DMS79 treated with DMSO at 0.1 percent for 48 hours (cell line): ENCODE measurements around the gene MARCHF10.
"Not testable (repeated sequence)": the region's sequence is repeated elsewhere in the genome, so short reads cannot be mapped to it uniquely, and the experiment has no call there.

Experiments used
- DNase-seq: peaks from one replicate; lab custom pipeline; 2025; lab: John Stamatoyannopoulos, UW

Gene MARCHF10, protein sequence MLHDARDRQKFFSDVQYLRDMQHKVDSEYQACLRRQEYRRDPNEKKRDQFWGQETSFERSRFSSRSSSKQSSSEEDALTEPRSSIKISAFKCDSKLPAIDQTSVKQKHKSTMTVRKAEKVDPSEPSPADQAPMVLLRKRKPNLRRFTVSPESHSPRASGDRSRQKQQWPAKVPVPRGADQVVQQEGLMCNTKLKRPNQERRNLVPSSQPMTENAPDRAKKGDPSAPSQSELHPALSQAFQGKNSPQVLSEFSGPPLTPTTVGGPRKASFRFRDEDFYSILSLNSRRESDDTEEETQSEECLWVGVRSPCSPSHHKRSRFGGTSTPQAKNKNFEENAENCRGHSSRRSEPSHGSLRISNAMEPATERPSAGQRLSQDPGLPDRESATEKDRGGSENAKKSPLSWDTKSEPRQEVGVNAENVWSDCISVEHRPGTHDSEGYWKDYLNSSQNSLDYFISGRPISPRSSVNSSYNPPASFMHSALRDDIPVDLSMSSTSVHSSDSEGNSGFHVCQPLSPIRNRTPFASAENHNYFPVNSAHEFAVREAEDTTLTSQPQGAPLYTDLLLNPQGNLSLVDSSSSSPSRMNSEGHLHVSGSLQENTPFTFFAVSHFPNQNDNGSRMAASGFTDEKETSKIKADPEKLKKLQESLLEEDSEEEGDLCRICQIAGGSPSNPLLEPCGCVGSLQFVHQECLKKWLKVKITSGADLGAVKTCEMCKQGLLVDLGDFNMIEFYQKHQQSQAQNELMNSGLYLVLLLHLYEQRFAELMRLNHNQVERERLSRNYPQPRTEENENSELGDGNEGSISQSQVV

DNA sequence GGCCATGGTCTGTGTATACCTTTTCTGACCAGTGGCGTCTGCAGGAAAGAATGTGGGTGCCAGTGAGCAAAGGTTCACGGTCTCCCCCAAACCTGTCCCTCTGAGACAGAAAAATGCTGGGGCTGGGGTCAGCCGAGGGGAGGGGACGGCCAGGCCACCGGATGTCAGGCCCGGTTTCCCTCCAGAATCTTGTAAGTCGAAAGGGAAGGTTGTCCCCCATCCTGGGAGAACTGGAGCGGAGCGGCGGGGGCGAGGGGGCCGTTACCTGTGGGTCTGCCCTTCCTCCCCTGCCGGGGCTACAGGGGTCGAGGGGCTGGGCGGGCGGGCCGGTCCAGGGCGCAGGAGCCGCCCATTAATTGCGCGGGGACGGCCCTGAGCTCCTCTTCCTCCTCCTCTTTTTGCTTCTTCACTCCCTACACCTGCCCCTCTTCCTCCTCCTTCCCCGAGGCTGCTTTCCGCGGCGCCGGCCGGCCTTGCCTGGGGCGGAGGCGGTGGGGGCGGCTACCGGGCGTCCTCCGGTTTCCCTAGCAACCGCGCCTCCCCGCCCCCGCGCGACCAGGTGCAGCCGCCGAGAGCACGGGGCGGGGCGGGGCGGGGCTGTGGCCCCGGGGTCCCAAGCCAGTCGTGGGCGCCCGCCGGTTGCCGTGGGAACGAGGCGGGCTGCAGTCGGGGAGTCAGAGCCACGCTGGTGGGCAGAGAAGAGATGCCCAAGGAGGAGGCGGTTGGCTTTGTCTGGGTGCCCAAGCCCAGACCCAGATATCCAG lies at the start of gene MARCHF10:
Gene MARCHF10 (minus strand): TSS at position 503 of the 764 bp plus-strand sequence. CDS start 6,579 bp downstream, outside the sequence.
- peak; percentile 30 for DNase-seq

DNA sequence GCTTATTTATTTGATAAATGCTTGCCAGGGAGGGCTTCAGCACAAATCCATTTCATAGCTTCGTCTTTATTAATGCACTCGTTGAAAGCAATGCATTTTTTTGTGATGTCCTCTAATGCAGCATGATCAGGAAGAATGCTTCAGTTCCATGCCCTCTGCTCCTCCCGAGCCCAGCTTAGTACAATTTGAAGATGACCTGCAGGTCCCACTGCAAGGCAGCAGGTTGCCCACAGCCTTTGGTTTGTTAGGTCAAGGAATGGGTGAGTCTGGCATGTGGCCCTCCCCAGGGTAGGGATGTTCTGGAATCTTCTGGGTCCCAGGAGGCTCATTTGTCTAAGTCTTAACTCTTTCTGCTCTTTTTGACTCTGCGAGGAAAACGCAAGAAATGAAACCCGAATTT lies 49.4 kb upstream of the MARCHF10 start:
- no peak for DNase-seq

DNA sequence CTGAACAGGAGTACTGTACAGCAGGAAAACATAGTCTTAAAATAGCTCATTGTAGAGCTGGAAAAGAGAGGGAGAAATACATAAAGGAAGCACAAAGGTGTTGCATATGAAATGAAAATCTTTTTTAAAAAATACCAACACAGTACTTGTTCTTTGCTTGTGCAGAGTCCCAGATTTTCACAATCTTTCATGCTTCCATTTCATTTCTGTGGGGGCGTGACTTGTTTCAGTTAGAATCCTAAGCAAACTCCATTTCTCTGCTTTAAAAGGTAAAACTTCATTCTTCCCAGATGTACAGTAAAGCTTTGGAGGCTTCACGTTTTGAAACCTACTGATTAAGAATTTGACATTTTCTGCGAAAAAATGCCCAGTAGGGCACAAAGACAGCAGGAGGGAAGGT lies 48.5 kb upstream of the MARCHF10 start:
- no peak for DNase-seq

DNA sequence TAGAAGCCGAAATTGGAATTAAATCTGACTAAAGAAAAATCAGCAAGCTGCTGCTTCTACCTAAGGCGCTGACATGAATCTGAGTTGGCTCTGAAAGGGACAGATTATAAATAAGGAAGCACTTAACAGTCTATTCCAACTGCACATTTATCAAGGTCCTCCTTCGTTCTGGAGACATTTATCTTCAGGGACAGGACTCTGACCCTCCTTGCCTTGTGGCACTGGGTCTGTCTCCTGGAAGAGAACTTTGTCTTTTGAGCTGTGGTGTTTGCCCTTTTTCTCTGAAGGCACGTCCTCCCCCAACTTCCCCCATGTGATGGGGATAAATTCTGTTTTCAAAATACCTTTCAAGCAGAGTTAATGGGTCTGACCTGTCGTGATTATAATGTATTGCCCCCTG lies 47.0 kb upstream of the MARCHF10 start:
- no peak for DNase-seq

DNA sequence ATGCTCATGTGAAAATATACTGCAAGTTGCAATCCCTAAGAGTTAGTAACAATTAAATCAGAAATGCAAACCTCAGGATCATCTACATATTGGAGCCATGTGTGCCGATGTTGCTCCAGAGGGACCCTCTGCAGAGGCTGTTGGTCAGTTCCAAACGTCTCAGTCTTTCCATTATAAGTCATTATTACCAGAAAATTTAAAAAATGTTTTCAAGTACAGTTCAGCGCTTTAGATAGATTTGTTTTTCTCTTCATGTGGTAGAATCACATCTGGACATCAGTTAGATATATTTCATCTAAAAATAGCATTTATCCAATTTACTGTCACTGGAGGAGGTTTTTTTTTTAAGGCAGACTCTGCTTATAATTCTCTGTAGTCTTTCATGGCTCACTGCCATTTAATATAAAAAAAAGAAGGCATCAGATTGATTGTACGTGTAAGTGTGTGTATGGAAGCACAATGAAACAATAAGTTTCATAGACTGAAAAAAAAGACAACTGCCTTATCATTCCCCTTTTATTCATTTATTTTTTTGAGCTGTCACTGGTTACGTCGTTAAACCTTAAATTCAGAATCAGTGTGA lies 46.1 kb upstream of the MARCHF10 start:
- no peak for DNase-seq

DNA sequence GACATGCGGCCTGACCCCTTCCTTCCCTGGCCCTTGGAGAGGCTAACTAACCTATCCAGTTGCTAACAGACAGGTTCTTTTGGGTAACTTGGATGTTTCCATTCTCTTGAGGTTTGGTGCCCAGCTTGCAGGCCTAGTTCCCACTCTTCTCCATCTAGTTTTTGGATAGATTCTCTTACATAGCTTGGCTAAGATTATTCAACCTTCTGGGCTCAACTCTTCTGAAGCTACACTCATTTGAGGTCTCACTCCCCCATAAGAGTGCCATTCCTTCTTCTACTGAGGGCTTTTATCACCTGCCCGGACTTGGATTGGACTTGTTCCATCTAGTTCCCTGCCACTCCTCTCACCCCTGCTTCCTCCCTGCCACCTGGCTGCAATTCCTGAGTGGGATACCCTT lies 44.1 kb upstream of the MARCHF10 start:
- no peak for DNase-seq

DNA sequence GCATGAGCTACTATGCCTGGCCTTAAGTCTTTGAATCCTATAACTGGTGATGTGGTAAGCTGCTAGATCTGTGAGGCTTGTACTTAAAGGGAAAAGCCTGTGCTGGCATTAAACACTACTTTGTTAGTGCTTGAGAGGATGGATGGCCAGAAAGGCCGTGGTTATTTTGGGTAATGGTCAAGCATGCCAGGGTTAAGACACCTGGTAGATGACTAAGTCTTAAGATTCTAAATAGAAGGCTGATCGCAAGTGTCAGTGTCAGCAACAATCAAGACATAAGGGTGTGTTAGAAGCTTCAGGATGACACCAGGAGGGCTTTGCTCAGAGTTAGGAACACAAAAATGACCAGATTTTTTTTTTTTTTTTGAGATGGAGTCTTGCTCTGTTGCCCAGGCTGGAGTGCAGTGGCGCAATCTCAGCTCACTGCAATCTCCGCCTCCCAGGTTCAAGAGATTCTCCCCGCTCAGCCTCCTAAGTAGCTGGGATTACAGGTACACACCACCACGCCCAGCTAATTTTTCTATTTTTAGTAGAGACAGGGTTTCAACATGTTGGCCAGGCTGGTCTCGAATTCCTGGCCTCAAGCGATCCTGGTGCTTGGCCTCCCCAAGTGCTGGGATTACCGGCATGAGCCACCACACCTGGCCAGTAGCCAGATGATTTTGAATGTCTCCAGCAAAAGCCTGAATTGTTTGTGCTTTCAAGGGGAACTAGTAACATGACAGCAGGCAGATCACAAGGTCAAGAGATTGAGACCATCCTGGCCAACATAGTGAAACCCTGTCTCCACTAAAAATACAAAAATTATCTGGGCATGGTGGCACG lies 41.7 kb upstream of the MARCHF10 start:
- DNase-seq = not testable (repeated sequence)

DNA sequence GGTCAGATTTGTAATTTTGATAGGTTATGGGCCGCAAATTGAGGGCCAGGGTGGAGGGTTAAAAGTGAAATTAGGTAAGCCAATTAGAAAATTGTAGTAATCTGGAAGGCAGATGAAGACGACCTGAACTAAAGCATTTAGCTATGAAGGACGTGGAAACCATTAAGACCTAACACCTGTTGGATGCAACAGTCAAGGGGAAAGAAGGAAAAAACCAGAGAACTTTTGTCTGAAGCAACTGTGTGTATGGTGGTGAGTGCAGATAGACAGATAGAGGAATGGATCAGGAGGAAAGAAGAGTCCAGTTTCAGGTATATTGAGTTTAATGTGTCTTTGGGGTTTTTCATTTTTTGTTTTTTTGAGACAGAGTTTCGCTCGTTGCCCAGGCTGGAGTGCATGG lies 40.2 kb upstream of the MARCHF10 start:
- DNase-seq = no peak

DNA sequence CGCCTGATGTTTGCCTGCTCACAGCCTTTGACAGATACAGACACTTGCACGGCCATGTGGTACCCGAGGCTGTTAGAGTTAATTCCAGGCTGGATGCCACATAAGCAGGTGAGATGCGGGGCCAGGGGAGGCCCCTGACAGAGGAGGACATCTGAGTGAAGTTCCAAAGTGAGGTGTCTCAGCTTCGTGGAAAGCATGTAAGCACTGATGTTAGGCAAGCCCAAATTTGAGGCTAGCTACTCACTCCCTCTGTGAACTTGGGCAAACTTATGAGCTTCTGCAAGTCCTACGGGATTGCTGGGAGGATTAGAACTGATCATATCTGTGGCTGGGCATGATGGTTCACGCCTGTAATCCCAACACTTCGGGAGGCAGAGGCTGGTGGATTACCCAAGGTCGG lies 39.3 kb upstream of the MARCHF10 start:
- DNase-seq = no peak

DNA sequence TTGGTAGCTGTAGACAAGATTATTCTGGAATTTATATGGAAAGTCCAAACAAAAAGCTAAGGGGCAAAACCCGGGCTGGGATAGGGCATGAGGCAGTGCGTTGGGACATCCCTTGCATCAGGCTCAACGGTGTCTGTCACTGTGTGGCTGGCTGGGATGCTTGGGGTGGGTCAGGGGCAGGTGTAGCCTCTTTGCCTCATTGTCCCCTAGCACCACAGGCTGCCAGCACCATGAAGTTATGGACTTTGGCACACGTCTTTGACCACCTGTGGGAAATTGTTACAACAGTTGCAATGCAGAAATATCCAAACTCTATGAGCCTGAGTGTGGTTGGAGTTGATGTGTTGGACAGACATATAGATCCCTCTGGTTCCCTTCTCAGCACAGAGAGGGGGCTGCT lies 32.8 kb upstream of the MARCHF10 start:
- DNase-seq = no peak

DNA sequence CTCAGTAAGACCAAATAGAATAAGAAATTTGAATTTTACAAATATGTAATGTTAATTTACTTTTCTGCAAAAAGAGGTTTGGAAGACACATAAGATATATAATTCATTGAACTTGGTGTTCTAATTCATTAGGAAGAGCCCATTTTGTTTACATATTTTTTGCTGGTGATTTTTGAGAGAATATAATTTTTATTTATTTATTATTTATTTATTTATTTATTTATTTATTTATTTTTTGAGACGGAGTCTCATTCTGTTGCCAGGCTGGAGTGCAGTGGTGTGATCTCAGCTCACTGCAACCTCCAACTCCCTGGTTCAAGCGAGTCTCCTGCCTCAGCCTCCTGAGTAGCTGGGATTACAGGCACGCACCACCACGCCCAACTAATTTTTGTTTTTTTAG lies 25.7 kb upstream of the MARCHF10 start:
- not testable (repeated sequence) for DNase-seq

DNA sequence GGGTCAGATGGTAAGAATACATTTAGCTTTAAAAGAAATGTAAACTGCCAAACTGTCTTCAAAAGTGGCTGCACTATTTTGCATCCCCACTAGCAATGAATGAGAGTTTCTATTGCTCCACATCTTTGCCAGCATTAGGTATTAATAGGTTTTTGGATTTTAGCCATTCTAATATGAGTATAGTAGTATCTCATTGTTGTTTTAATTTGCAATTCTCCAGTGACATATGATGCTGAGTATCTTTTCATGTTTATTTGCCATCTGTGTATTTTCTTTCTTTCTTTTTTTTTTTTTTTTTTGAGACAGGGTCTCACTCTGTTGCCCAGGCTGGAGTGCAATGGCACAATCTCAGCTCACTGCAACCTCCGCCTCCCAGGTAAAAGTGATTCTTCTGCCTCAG lies 24.3 kb upstream of the MARCHF10 start:
- DNase-seq = no peak

DNA sequence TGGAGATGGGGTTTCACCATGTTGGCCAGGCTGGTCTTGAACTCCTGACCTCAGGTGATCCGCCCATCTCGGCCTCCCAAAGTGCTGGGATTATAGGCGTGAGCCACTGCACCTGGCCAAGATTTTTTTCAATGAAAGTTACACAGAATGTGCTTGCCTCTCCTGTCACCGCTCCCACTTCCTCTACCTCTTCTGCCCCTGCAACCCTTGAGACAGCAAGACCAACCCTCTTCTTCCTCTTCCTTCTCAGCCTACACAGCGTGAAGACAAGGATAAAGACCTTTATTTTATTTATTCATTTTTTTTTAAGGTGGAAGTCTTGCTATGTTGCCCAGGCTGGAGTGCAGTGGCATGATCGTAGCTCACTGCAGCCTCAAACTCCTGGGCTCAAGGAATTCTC lies 23.0 kb upstream of the MARCHF10 start:
- not testable (repeated sequence) for DNase-seq

DNA sequence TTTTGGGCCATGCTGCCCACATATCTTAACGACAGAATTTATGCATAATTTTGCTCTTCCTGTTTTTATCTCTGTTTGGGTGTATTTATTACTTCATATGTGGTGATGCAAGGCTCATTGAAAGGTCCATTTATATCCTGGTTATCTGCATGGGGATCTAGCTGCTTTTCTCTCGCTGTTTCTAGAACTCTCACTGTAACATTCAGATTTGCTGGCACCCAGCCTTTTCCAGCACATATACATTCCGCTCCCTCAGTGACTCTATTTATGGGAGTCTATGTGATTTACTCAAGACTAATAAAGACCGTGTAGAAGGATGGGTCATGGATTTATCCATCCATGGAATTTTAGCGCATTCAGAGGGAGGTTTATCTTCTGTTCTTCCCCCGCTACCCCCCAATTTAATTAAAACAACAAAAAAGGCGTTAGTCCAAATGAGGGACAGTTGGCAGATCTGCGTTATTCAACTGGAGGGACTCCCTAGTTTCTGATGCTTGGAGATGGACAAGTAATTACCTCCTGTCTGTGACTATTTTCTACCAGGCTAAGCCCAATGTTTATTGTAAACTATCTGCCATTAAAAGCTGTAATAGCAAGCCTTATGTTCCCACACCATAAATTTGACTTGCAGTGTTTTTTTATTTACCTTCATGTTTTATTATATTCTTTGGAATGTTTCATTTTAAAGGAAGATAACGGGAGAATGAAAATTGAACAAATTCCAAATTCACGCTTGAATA lies 19.8 kb upstream of the MARCHF10 start:
- no peak for DNase-seq

DNA sequence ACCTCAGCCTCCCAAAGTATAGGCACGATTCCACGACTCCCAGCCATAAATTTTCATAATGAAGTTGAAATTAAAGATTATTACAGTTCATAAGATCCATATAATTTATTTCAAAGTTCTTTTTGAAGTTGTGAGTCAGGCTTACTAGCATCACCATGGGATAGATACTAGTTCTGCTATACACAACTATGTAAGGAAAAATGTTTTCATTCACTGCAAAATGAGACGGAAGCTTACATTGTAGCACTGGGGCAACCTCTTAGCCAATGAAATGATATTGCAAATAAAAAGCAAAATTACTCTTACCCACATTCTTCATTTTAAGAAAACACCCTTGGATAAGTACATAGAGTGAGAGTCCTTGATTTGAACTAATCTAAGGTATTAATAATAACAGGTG lies 18.8 kb upstream of the MARCHF10 start:
- no peak for DNase-seq

DNA sequence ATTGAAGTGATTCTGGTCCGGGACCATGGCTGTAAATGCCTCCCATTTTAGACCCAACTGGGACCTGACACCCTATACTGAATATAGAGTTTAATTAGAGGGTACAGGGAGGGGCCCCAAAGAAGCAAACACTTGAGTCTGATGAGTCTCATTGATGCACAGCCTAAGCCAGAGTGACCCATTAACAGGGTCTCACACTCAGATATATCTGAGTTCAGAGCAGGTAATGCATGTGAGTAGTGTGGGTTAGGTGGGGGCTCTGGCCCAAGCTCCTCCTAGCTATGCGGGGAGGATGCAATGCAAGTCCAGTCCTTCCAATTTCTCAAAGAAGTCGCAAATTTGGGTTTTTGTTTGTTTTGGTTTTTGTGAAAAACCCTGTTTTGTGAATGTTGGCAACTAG lies 17.1 kb upstream of the MARCHF10 start:
- no peak for DNase-seq

DNA sequence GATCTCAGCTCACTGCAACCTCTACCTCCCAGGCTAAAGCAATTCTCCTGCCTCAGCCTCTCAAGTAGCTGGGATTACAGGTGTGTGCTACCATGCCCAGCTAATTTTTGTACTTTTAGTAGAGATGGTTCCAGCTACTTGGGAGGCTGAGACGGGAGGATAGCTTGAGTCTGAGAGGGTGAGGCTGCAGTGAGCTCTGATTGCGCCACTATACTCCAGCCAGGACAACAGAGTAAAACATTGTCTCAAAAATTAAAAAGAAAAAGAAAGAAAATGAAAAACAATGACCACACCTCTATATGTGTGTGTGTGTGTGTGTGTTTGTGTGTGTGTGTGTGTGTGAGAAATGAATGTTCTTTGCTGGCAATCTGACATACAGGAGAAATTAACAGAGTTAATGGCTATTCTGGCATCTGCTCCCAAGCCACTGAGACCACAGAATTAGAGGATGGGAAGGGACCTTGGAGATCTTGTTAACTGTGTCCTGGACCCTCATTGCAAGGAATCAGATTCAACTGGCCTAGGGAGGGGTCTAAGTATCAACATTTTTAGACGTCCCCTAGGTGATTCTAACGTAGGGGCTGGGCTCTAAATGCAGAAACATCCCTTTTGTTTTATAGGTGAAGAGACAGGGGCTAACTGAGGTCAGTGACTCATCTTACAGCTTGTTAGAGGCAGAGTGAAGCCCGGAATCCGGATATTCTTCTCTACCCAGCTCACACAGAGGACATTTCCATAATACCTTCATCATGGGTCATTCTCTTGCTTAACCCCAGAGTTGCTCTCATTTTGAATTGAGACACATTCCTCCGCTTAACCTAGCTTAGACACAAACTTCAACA lies 16.4 kb upstream of the MARCHF10 start:
- DNase-seq = no peak

DNA sequence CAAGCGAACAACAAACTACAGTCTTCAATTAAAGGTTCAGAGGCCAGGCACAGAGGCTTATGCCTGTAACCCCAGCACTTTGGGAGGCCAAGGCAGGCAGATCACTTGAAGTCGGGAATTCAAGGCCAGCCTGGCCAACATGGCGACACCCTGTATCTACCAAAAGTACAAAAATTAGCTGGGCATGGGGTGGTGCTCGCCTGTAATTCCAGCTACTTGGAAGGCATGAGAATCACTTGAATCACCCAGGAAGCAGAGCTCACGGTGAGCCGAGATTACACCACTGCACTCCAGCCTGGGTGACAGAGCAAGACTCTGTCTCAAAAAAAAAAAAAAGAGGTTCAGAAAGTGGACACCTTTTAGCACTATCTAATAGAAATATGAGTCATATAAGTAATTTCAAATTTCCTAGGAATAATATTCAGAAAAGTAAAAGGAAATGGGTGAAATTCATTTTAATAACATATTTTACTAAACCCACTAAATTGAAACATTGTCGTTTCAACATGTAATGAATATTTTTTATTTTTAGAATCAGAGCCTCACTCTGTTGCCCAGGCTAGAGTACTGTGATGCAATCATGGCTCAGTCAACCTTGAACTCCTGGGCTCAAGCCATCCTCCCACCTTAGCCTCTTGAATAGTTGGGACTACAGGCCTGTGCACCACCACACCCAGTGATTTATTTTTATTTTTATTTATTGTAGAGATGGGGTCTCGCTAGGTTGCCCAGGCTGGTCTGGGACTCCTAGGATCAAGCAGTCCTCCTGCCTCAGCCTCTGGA lies 15.2 kb upstream of the MARCHF10 start:
- no peak for DNase-seq
